SU-DHL-6 (cell line): ENCODE measurements around the gene SNAP23.

ENCODE experiments used
- H2AFZ ChIP-seq: fragments of 200-600 bp; sonication (generic); 2 replicates; pipeline ENCODE4 v1.6.1; 2014; ENCODE audit warnings: low read depth, mild to moderate bottlenecking, moderate library complexity, mixed read lengths, antibody characterized with exemption, low read length; ENCODE audit not compliant: severe bottlenecking
- H3F3A ChIP-seq: fragments of 200-600 bp; shearing (Covaris generic); 2 replicates; pipeline ENCODE4 v1.6.0; 2016; ENCODE audit warnings: antibody characterized with exemption, mild to moderate bottlenecking; ENCODE audit not compliant: insufficient read depth
- H3K27ac ChIP-seq: fragments of 200-600 bp; sonication (generic); 2 replicates; pipeline ENCODE4 v1.5.1; 2016; ENCODE audit warnings: low read depth, mild to moderate bottlenecking, low read length, moderate library complexity, mixed read lengths
- H3K27me3 ChIP-seq: fragments of 200-600 bp; sonication (generic), shearing (Covaris generic); 2 replicates; pipeline ENCODE4 v1.6.0; 2014; ENCODE audit warnings: mild to moderate bottlenecking, low read length
- H3K36me3 ChIP-seq: fragments of 200-600 bp; sonication (generic); 2 replicates; pipeline ENCODE4 v1.6.1; 2014; ENCODE audit warnings: mild to moderate bottlenecking, low read length, mixed read lengths
- H3K4me2 ChIP-seq: fragments of 300-600, 200-600 bp; shearing (Covaris generic), sonication (generic); 2 replicates; pipeline ENCODE4 v1.6.0; 2014; ENCODE audit warnings: low read length, low read depth, mild to moderate bottlenecking; ENCODE audit not compliant: poor library complexity, severe bottlenecking
- H3K4me3 ChIP-seq: fragments of 200-600 bp; sonication (generic); 2 replicates; pipeline ENCODE4 v1.5.1; 2014; ENCODE audit warnings: antibody characterized with exemption, low read length, mild to moderate bottlenecking, mixed read lengths; ENCODE audit not compliant: insufficient read depth, poor library complexity, severe bottlenecking
- H3K79me2 ChIP-seq: fragments of 200-600 bp; sonication (generic); 2 replicates; pipeline ENCODE4 v1.6.1; 2014; ENCODE audit warnings: mild to moderate bottlenecking, low read length, moderate library complexity; ENCODE audit not compliant: insufficient read depth
- H3K9ac ChIP-seq: fragments of 200-600 bp; sonication (generic); 2 replicates; pipeline ENCODE4 v1.7.0; 2014; ENCODE audit warnings: mild to moderate bottlenecking, low read length
- H3K9me2 ChIP-seq: fragments of 200-600 bp; sonication (generic); replicated peaks from 2 replicates; pipeline ENCODE4 v1.6.1; 2014; ENCODE audit warnings: low read length; ENCODE audit not compliant: insufficient read depth
- H3K9me3 ChIP-seq: fragments of 200-600 bp; sonication (generic); 2 replicates; pipeline ENCODE4 v1.6.1; 2014; ENCODE audit warnings: low read length, mixed read lengths; ENCODE audit not compliant: insufficient read depth
- H4K20me1 ChIP-seq: fragments of 200-600 bp; sonication (generic); 2 replicates; pipeline ENCODE4 v1.6.1; 2014; ENCODE audit warnings: low read depth, mild to moderate bottlenecking, antibody characterized with exemption, low read length, moderate library complexity, mixed read lengths
- EZH2phosphoT487 ChIP-seq: fragments of 200-600 bp; sonication (generic), shearing (Covaris generic); conservative IDR thresholded peaks from 2 replicates; pipeline ENCODE4 v1.6.1; 2018; ENCODE audit warnings: mild to moderate bottlenecking, antibody characterized with exemption, low read length, moderate library complexity, mixed read lengths
- TF ChIP-seq, protein P1 (sequence below): fragments of 200-600 bp; sonication (generic); IDR thresholded peaks from one replicate; pipeline ENCODE4 v1.5.1; 2017; ENCODE audit warnings: antibody characterized with exemption, mild to moderate bottlenecking, low read length, moderate library complexity; ENCODE audit not compliant: insufficient read depth, poor library complexity, severe bottlenecking

SNAP23 gene

DNA sequence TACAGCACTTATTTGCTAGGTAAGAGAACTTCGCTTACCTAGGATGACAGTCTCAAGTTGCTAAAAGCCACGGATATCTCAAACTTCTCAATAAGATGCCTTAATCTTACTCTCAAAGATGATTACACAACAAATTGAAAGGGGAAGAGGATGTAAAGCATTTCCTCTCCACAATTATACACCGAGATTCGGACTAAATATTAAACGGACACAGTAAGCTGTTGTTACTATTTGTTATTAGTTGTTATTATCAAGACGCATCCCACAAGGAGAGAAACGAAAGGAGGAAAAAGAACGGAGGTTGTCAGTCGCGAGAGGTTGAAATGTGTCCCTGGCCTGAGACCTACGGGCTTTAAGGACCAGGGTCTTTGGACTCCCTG is 5.2 kb upstream of the SNAP23 start:
- H3F3A ChIP-seq = 0 out of 2 replicates have a peak, but pooled peaks cover 9% of the 10 kb centered on the region
- H3K9ac ChIP-seq = peak overlapping the region; percentile 85
- H3K9me2 ChIP-seq = no peaks in the 10 kb centered on the region
- H2AFZ ChIP-seq = peak overlapping the region; percentile 93
- peaks cover 55% of the 10 kb centered on the region for H3K79me2 ChIP-seq
- peak overlapping the region; percentile 91 for H3K4me2 ChIP-seq
- H3K36me3 ChIP-seq = no peaks in the 10 kb centered on the region
- H3K4me3 ChIP-seq = peak overlapping the region; percentile 88
- H3K27me3 ChIP-seq = no peaks in the 10 kb centered on the region
- H4K20me1 ChIP-seq = no peaks in the 10 kb centered on the region
- TF ChIP-seq, protein P1, sequence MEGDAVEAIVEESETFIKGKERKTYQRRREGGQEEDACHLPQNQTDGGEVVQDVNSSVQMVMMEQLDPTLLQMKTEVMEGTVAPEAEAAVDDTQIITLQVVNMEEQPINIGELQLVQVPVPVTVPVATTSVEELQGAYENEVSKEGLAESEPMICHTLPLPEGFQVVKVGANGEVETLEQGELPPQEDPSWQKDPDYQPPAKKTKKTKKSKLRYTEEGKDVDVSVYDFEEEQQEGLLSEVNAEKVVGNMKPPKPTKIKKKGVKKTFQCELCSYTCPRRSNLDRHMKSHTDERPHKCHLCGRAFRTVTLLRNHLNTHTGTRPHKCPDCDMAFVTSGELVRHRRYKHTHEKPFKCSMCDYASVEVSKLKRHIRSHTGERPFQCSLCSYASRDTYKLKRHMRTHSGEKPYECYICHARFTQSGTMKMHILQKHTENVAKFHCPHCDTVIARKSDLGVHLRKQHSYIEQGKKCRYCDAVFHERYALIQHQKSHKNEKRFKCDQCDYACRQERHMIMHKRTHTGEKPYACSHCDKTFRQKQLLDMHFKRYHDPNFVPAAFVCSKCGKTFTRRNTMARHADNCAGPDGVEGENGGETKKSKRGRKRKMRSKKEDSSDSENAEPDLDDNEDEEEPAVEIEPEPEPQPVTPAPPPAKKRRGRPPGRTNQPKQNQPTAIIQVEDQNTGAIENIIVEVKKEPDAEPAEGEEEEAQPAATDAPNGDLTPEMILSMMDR = no peak
- H3K9me3 ChIP-seq = no peaks in the 10 kb centered on the region
- H3K27ac ChIP-seq = peak overlapping the region; percentile 75

DNA sequence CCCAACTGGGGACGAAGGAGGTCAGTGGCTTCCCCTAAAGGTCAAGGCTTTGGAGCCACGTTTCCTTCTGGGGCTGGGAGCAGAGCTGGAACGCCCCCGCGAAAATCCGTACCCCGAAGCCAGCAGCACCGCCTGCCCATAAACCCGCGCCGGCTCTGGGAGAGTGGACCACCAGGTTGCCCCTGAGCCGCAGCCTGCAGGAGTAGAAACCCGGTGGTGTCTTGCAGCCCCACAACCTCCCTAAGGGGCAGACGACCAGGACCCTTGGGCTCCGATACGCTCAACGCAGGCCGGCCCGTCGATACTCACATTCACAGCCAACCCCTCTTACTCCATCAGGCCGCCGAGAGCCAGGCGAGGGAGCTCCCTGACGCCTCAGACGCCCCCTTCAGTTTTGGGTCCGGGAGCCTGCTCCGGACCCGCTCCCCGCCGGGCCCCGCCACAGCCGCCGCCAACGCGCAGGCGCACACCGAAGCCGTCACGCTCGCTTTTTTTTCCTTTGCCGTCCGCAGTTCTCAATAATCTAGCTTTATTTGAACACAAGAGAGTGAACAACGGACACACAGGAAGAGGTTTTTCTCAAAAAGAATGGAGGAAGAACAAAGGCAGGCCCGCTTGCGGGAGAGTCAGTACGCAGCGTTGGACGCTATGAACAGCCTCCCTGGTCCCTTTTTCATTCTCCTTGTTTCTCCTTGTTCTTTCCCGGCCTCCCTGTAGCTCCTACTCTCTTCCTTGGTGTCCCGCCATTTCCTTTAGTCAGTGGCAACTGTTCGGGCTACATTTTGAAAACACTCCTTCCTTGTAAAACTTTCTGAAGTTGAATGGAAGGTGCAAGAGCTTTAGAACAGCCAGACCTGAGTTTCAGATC is 4.5 kb upstream of the SNAP23 start, which contains the start of gene ZNF106:
Gene ZNF106, minus strand, starts transcription at position 471 of the 868 bp plus-strand sequence. CDS start 18,852 bp downstream, outside the sequence.
- Histone ChIP-seq H3K27ac (peak within 1 kb of the TSS; percentile 75), H3F3A (0 out of 2 replicates have a peak, but pooled peaks cover 9% of the 10 kb centered on the region), H3K9ac (peak within 1 kb of the TSS; percentile 85), H4K20me1 (no peaks in the 10 kb centered on the region), H3K4me3 (peak within 1 kb of the TSS; percentile 88), H3K9me3 (no peaks in the 10 kb centered on the region), H3K27me3 (no peaks in the 10 kb centered on the region), H3K79me2 (peaks cover 53% of the 10 kb centered on the region), H2AFZ (peak within 1 kb of the TSS; percentile 93), H3K4me2 (peak within 1 kb of the TSS; percentile 91), H3K9me2 (no peaks in the 10 kb centered on the region), H3K36me3 (no peaks in the 10 kb centered on the region)
- no peak for TF ChIP-seq EZH2phosphoT487
- TF ChIP-seq, protein P1 = no peak

DNA sequence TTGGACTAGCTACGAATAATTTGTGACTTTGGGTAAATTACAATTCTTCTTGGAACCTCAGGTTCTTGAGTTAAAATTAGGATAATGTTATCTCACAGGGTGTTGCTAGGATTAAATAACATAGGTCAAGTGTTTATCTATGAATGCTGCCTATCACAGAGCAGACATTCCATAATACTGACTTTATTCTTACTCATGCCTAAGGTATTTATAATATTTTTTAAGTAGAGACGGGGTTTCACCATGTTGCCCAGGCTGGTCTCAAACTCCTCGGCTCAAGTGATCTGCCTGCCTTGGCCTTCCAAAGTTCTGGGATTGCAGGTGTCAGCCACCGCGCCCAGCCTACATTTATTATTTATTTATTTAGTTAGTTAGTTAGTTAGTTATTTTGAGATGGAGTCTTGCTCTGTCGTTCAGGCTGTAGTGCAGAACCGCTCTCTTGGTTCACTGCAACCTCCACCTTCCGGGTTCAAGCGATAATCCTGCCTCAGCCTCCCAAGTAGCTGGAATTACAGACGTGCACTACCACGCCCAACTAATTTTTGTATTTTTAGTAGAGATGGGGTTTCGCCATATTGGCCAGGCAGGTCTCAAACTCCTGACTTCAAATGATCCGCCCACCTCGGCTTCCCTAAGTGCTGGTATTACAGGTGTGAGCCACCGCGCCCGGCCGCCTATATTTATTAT is 3.8 kb upstream of the SNAP23 start:
- no peaks in the 10 kb centered on the region for H3K36me3 ChIP-seq
- no peak for TF ChIP-seq EZH2phosphoT487
- TF ChIP-seq, protein P1 = no peak
- H3K9me2 ChIP-seq = no peaks in the 10 kb centered on the region
- peak overlapping the region; percentile 85 for H3K9ac ChIP-seq
- H3K4me3 ChIP-seq = peak overlapping the region; percentile 88
- H2AFZ ChIP-seq = peak overlapping the region; percentile 93
- H4K20me1 ChIP-seq = no peaks in the 10 kb centered on the region
- peak overlapping the region; percentile 75 for H3K27ac ChIP-seq
- peaks cover 53% of the 10 kb centered on the region for H3K79me2 ChIP-seq
- H3K27me3 ChIP-seq = no peaks in the 10 kb centered on the region
- 0 out of 2 replicates have a peak, but pooled peaks cover 9% of the 10 kb centered on the region for H3F3A ChIP-seq
- no peaks in the 10 kb centered on the region for H3K9me3 ChIP-seq
- H3K4me2 ChIP-seq = peak overlapping the region; percentile 91
